A549 treated with GW870086 at 1 μM for 4 hours (cell line): ENCODE results near the gene DNAJC17. TPM values are rescaled to one million over a fixed set of nuclear protein-coding genes. Genes with fewer than 3 reads are reported as not detected.

Source experiments
- total RNA-seq: library from RNA; stranded (reverse); fragments of 200-300 nt; extraction: Qiagen RNA extraction; gene quantifications from 5 replicates; pipeline ENCODE4 v1.2.3, GENCODE V29; 2022; ENCODE audit warnings: low read depth

Gene DNAJC17
- 17.1 to 26.9 TPM (median 24.7 TPM) in 5 replicates for total RNA-seq

DNA sequence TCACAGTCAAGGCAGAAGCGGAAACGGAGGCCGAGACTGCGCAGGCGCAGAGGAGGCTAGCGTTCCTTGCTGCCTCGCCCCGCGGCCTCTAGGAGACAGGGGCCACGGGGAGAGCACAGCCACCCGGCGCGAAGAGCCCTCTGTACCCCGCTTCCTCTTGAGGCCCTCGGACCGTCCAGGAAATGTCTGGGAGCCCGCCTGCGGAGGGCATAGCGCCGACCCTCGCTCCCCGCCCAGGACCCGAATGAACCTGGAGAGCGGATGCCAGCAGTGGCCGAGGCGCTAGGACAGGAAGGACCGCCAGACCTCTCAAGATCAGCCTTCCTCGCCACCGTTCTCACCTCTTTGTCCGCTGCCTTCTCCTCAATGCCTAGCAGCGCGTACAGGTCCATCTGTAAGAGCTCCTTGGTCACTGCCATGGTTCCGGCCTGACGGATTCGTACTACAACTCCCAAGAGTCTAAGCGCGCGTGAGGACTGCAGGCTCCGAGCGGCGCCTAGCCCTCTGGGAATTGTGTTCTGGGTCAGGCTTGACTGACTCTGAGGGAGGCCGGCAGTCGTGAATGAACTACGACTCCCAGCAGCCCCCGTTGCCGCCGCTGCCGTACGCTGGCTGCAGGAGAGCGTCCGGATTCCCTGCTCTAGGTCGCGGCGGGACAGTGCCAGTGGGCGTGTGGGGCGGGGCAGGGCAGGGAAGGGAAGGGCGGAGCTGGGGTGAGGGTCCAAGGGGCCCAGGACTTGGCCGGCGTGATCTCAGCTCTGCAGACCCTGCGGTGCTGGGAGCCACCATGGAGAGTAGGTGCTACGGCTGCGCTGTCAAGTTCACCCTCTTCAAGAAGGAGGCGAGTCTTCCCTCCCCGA is at the start of gene DNAJC17, which contains the start of gene ZFYVE19:
TSS of gene DNAJC17 (minus strand) at position 446 of the 860 bp plus-strand sequence. CDS start at position 419, 27 bp downstream.
TSS of gene ZFYVE19 (plus strand) at position 62 of the 860 bp plus-strand sequence. CDS start at position 563, 501 bp downstream.

GRCh38 chr15:40843885-40844695 is 36.8 kb upstream of the DNAJC17 start, which contains the start of gene SPINT1:
TSS of gene SPINT1 (plus strand) at chr15:40844048. CDS start at chr15:40844555, 507 bp downstream.

DNA sequence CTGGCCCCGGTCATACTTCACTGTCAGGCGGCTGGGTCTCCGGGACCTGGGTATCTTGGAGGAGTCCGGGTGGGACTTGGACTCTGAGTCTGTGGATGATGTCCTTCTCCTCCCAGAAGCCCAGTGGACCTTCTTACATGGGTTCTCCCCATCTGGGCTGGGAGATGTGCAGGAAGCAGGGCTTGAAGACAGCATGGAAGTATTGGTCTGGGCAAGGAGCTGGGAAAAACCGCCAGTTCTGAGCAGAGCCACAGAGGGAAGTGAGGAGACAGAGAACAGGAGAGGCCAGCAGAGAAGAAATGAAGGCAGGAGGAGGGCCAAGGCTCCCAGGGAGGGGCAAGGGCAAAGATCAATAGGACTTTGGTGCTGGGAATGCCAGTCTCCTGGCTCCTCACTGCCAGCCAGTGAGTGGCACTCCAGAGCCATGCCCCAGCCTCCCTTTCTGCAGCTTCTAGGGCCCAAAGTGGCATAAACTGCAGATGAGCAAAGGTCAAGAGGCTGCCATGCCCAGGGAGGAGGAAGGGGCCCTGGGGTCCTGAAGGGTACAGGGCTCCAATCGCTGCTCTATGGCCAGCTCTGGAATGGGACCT is 21.3 kb upstream of the DNAJC17 start, which contains the start of gene PPP1R14D:
TSS of gene PPP1R14D (minus strand) at position 262 of the 590 bp plus-strand sequence. CDS start at position 195, 67 bp downstream.

DNA sequence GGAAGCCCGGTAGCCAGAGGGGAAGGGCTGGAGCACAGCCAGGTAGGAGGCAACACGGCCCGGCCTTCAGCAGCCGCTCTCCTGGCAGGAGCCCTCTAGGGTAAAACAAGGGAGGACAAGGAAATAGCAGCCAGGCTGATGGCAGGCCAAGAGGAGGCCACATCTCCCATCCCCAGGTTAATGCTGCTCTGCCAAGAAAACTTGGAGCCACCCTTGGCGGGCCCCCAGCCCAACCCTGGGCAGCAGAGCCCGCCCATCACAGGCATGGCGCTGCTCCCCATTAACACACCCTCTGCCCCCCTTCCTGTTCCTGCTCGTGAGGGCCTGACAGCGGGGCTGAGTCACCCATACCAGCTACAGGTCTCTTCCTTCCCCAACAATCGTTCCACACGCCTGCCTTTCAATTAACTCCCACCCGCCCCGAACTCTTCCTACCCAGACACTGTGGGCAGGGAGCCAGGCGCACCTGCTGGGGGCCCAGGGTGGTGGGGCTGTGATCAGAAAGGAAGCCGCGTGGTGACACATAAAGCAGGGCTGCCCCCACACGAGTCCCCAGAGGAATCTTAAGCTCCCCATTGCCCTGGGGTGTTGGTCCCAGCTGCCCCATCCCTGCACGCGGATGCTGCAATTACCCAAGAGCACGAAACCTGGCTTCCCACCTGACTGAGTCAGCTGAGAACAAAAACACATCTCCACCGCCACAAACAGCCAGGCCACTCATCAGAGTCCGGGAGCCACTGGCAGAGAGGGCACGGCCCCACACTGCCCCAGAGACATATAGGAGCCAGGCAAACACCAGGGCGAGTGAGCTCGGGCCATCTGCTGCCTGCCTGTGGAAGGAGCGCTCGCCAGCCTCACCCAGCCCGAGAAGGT is 37.8 kb downstream of the DNAJC17 start, which contains the start of gene C15orf62:
TSS of gene C15orf62 (plus strand) at position 707 of the 873 bp plus-strand sequence. CDS start 516 bp downstream, outside the sequence.

GRCh38 chr15:40763801-40764628 is 43.3 kb downstream of the DNAJC17 start, which contains the start of gene GCHFR:
TSS of gene GCHFR (plus strand) at chr15:40764068. CDS start at chr15:40764181, 113 bp downstream.

GRCh38 chr15:40754883-40755811 is 52.1 kb downstream of the DNAJC17 start, which contains the start of gene RMDN3:
TSS of gene RMDN3 (minus strand) at chr15:40755254. CDS start at chr15:40754783, 471 bp downstream.

Other genes with a start within 250 kb of the DNAJC17 start
- gene CCDC32, start 242.4 kb downstream of the DNAJC17 start, total RNA-seq: 13.7 to 25.9 TPM (median 16.0 TPM) in 5 replicates
- 13.1 to 16.3 TPM (median 14.8 TPM) in 5 replicates for gene RPUSD2, start 238.2 kb downstream of the DNAJC17 start, total RNA-seq
- gene KNL1, start 213.2 kb downstream of the DNAJC17 start, total RNA-seq: 4.2 to 8.1 TPM (median 6.9 TPM) in 5 replicates
- 17.1 to 23.6 TPM (median 18.8 TPM) in 5 replicates for gene RAD51, start 112.3 kb downstream of the DNAJC17 start, total RNA-seq
- gene RMDN3, start 52.2 kb downstream of the DNAJC17 start, total RNA-seq: 21.5 to 23.7 TPM (median 23.1 TPM) in 5 replicates
- gene GCHFR, start 43.4 kb downstream of the DNAJC17 start, total RNA-seq: 7.1 to 9.0 TPM (median 7.4 TPM) in 5 replicates
- gene C15orf62, start 37.5 kb downstream of the DNAJC17 start, total RNA-seq: 0.07 to 0.09 TPM in 2 of 5 replicates, not detected in the others
- gene ZFYVE19, start 384 bp downstream of the DNAJC17 start, total RNA-seq: 15.2 to 18.6 TPM (median 17.4 TPM) in 5 replicates
- gene PPP1R14D, start 21.2 kb upstream of the DNAJC17 start, total RNA-seq: 0.24 to 0.41 TPM in 2 of 5 replicates, not detected in the others
- 0.67 to 1.4 TPM (median 0.78 TPM) in 5 replicates for gene SPINT1, start 36.6 kb upstream of the DNAJC17 start, total RNA-seq
- 5.5 to 7.3 TPM (median 7.1 TPM) in 5 replicates for gene RHOV, start 66.8 kb upstream of the DNAJC17 start, total RNA-seq
- 20.3 to 25.2 TPM (median 25.0 TPM) in 5 replicates for gene VPS18, start 87.0 kb upstream of the DNAJC17 start, total RNA-seq
- 1.1 to 2.0 TPM (median 1.2 TPM) in 5 replicates for gene DLL4, start 121.9 kb upstream of the DNAJC17 start, total RNA-seq
- 4.9 to 10.0 TPM (median 6.1 TPM) in 5 replicates for gene CHAC1, start 146.0 kb upstream of the DNAJC17 start, total RNA-seq